ENCODE data around the gene OTUD7B.
"Not testable (repeated sequence)": the region's sequence is repeated elsewhere in the genome, so short reads cannot be mapped to it uniquely, and the experiment has no call there.

Gene OTUD7B

DNA sequence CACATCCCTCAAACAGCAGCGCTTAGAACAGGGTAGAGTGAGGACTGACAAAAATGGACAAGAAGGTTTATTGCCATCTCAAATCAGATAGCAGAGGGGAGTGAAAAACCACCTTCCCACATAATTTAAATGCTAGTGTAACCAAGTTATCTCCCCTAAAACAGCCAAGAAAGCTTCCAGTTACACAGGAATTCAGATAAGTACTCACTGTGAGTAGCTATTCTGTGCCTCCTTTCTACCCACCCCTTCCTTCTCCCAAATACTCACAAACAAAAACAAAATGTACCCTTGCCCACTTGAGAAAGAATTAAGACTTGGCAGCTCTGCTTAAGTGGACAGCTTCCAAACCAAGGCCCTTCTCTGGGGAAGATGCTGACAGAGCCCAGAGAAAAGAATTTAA is 9.1 kb downstream of the OTUD7B start:
- no peak for DNase-seq

DNA sequence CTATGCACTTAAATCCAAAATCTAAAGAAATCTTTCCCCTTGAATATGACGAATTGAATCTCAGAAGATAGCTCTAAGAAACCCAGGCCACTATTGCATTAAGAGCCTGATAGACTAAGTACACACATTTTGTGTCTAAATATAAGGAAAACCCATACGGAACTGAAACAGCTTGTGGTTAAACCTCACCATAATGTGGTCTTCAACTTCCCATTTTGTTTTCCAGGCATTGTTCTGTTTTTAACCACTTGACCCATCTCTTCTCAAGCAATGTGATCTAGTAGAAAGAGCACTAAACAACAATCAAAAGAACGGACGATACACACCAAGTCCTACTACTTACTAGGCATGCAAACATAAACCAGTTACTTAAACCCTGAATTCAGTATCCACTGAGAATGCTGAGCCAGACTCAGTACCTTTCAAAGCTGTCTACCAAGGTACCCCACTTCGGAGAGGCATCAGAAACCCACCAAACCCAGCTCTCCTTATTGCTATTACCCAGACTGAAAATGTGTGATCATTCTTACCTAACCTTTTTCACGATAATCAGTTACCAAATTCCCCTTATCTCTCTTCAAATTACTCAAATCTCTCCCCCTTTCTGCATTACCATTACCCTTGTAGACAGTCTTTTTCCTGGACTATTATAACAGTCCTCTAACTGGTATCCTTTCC is 12.8 kb downstream of the OTUD7B start:
- no peak for DNase-seq

DNA sequence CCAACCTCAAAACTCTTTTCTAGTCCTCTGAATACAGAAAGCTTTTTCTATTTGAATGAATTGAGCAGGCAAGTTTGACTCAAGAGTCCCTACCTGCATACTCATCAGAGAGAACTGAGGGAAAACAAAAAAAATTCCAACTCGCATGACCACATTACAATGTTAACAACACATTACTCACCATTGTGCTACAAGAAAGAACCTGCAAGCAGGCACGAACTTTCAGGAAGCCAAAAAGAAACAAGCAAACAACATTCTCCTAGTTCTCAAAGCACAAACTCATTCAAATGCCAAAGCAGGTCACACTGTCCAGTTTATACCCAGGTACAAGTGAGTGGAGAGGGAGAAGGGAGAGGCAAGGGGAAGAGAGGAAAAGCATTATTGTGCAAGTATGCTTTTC is 14.6 kb downstream of the OTUD7B start:
- DNase-seq, result no peak

DNA sequence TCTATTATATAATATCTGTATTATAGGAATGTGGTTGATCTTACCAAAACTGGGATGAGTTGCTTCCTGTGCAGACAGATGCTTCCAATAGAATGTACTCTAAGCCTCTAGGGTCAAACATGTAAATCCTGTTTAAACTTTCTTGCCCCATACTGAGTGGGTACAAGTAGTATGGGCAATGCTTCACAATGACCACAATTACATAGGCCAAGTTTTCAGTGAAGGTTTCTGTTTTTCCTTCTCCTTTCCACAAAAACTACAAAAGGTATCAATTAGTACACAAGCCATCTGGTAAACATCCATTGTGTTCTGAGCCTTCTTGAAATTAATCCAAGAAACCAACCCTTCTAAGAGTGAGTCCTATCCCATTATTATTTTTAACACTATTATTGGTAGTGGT is 16.8 kb downstream of the OTUD7B start:
- DNase-seq, result no peak

DNA sequence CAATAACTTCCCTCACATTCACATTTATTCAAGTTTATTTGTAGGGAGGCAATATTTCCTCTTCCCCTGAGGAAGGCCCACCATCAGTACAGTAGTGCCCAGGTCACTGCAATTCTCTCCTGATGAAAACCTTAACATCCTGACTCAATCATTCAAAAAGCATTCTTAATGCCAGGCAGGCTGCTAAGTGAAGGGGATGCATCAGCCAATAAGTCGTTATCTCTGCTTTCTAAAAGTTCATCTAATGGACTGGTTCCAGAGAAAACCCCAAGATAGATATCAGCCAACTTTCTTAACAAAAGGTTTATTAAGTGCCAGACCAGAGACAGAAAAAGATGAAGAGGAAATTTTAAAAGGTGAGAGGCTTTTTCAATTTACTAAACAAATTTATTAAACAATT is 17.3 kb downstream of the OTUD7B start:
- no peak for DNase-seq

DNA sequence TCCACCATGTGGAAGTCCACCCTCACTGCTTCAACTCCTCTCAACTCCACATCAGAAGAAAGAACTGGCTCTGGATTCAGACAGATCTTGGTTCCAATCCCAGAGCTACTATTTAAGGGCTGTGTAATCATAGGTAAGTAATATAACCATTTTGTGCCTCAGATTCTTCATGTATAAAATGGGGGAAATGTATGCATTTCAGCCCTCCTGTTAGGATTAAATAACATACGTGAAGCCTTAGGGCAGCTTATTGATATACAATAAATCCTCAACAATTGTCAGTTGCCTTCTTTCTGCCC is 23.3 kb downstream of the OTUD7B start:
- no peak for DNase-seq

DNA sequence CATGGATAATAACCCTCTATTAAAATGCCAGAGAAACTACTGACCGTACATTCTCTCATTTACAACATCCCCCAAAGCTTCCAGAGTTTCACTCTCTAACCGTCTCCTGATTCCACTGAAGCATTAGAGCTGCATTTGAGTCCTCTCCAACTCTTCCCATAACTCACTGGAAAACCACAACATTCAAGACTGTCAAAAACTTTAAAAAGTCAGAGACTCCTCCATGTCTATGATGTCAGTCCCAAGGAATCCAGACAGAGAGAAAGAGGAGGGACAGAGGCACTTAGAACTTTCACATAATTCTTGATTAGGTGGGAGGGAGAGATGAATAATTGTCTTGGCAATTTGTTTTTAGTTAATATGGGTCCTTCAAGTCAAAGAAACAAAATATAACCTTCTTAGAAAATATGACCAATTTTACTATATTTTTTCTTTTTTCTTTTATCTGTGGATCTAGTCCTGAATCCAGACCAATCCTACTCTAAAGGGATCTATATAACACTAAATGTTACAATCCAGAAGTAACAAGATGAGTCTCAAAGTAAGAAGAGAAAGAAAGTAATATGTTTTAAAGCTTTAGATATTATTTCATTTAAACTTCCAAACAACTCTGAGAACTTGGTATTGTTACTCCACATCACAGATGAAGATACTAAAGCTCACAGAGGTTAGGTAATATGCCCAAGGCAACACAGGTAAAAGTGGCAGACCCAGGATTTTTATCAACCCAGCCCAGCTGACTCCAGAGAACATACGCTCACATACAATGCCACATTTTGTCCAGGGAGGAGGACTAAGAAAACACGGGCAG is 23.8 kb downstream of the OTUD7B start:
- no peak for DNase-seq

DNA sequence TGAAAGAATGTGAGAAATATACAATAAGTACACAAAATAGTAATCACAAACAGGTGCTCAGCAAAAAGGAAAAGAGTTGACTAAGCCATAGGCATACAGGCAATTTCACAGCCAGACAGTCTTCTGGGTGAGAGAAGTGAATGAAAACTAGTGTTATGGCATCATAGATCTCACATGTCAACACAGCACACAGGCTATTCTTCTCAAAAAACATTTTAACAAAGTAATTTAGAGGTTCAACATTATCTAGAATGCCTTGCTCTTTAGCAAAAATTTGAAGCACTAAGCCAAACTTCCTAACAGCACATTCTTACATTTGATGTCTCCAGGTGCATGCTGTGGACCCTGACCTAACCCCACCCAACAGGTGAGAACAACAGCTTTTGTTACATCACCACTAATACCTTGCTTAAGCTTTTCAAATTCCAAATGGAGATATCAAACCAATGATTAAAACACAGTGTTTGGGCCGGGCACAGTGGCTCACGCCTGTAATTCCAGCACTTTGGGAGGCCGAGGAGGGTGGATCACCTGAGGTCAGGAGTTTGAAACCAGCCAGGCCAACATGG is 30.5 kb downstream of the OTUD7B start:
- DNase-seq, result no peak

DNA sequence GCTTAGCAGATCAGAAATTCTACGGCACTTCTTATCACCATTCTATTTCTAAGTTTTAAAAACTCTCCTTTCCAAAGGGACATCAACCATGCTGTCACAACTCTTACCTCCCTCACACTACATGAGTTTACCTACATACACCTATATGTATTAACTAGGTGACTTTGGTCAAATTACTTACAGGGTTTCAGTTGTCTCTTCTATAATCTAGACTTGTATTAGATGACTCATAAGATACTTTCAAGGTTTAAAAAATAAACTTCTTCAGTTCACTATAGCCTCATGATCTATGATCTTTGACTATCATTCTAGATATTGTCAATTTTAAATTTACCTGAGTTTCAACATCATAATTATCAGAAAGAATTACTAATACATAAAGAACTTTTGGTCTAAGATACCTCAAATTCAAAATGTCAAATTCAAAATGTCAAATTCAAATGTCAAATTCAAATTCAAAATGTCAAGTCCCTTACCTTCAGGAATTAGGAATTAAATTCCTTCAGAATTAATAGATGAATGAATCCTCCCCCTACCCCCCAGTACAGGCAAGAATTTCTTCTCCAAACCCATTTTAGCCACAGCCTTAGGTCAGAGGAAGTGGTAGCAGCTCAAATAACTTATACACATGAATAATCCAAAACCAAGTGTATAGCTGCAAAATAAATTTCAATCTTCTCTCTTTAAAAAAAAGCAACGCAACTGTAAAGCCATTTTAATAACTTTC is 31.1 kb downstream of the OTUD7B start:
- DNase-seq, result no peak

DNA sequence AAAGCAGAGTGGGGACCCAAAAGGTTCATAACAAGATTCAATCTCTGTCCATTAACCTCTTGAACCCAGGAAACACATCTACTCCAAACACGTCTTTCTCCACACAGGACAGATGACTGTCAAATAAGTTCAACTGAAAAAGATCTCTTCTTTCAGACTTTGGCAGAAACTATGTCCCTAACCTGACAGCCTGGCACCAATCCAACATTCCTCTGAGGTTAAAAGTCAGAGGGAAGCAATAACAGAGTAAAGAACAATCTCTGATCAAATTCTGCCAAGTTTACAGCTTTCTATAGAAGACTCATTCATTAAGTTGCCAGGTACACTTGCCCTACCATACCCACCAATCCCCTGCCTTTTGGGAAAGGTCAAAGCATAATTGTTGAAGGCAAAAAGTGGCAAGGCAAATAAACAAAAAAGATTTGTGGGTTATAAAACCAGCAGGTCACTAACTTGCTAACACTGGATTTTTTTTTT is 31.9 kb downstream of the OTUD7B start:
- DNase-seq, result no peak

DNA sequence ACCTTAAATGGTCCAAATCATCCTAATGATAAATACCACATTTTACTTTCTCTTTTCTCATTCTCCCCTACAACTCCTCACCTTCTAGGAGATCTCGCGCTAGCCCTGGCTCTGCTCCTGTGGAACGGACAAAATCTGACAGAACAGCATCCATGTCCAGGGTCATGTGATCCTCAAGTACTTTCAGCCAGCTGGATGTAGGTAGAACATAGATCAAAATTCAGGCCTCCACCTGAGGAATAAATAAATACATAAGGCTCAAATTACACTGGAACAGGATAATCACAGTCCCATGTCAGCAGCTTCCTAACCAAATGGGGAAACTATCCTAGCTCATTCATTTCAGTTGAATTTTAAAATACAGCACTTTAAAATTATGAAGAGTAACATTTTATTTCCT is 33.2 kb downstream of the OTUD7B start:
- DNase-seq, result peak; percentile 59

DNA sequence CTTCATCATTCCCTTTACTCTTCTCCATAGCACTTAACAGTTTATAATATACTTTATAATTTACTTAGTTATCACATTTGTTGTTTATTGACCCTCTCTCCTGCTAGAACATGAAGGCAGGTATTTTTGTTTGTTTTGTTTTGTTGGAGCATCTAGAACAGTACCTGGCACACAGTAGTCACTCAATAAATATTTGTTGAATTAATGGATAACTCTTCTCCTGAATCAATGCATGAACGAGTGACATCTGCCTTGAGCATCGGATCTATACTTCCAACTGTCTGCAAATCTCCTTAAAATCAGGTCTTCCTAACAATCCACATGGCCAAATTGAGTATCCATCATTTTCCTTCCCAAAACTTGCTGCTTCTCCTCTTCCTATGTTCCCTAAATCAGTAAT is 38.0 kb downstream of the OTUD7B start:
- DNase-seq, result no peak

DNA sequence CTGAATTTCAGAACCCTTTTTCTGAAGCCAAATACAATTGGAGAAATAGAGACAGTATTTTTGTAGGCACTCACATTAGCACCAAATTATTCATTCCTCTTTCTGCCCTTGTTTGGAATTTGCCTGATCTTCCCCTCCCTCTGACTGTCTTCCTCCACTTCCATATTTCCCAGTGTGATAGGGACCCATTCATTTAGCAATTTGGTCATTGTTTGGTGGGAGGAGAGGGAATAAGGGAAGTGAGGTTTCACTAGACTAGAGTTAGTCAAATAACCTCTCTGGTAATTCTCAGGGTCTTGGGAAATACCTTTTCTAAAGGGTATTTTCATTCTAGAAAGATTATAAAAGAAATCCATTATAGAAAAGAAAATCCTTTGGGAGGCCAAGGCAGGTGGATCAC is 42.9 kb downstream of the OTUD7B start:
- no peak for DNase-seq

DNA sequence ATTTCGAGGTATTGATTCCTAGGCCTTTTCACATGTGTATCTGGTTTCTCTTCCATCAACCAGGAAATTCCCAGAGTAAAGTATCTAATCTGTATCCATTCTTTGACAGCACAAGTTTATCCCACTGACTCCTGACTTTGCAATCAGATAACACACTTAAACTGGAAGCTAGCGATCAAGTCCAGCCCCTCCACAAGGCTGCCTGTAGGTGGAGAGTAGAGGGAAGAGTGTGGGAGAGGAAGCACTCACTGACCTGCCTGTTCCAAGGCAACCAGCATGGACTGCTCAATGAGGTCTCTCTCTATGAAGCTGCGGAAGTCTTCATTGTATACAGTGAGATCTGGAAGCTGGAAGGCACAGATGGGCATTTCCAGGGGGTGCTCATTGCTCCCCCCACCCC is 43.5 kb downstream of the OTUD7B start:
- no peak for DNase-seq

DNA sequence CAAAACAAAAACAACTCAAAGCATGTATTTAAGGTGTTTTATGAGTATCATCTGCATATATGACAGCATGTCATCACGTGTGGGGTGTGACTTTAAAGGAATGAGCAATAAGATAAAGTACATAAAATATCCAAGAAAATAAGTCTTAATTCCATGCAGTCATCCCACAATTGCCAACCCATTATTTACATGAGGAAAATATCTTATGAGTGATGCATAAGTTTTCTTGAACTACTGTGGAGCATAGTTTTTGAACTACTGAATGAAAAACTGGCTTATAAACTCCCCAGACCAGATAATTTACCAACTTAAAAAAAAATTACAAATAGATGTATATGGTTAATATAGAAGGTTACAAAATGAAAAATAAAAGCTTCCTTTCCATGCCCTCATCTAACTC is 44.1 kb downstream of the OTUD7B start:
- DNase-seq, result no peak

DNA sequence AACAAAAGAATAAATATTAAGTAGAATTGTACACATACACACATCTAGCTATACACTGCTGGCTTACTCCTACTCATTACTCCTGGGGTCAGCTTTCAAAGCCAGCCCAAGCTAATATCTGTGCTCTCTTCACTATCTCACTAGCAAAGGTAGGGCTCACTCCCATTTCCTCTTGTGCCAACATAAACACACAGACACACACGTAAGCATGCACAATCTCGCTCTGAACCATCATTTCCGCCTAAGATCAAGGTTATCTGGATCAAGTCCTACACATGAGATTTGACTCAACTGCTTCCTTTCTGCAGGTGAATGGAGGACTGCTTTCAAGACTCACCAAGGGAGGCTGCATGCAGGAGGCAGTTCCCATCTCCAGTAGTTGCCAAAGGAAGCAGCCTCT is 45.1 kb downstream of the OTUD7B start:
- no peak for DNase-seq

DNA sequence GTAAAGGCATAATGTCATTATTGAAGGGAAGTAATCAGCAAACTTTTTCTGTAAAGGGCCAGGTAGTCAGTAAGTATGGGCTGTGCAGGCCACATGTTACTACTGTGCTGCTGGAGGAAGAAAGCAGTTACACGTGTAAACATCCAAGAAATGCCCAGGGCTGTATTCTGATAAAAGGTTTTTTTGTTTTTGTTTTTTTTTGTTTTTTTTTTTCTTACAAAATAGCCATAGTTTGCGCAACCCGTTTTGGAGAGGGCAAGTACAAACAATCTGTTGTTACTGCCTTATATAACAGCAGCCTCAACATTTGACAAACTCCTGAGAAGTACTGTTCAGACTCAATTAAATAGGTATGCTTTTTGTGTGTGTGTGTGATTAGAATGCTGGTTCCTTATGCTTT is 47.2 kb downstream of the OTUD7B start:
- DNase-seq, result no peak

DNA sequence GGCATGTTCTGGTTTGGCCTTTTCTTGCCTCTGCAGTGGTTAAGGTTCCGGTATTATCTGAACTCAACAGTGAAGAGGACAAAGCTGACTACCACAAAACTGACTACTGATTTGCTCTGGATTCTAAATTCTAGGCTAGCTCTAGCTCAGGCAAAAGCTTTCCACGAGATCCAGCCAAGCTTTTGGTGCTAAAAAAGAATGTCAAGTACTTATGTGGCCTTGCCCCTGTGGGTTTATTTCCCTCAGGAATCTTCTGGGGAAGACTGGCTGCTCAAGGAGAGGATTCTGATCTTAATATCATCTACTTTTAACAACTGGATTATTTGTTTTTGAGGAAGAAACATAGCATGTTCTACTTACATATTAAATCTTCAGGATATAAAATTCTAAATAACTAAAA is 47.8 kb downstream of the OTUD7B start:
- DNase-seq, result no peak

DNA sequence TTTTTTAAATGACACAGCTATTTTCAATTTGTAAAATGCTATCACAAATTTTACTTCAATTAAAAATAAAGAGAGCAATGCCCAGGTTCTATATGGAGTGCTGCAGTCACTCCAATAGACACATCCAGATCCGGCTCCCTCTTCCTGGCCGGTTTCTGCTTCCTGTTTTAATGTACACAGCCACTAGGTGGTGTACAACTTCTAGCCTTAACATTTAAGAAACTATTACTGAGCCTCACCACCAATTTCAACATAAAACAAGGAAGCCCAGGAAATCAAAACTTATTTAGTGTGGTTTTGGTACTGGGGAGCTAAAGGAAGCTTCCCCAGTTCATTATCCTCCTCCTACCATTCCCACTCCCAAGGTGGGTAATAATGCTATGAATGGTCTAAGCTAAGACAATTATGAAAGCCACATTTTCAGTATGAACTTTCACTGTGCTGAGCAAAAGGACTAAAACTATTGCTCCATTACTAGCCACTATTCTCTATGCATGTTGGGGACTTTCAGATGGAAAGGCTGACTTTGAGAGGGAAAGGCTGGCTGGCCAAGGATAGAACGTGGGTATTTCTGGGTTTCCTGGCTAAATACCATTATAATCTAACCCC is 48.4 kb downstream of the OTUD7B start:
- DNase-seq, result peak; percentile 77

DNA sequence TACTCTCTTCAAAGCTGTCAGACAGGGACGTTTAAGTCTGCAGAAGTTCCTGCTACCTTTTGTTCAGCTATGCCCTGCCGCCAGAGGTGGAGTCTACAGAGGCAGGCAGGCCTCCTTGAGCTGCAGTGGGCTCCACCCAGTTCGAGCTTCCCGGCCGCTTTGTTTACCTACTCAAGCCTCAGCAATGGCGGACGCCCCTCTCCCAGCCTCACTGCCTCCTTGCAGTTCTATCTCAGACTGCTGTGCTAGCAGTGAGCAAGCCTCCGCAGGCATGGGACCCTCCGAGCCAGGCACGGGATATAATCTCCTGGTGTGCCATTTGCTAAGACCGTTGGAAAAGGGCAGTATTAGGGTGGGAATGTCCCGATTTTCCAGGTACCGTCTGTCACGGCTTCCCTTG is 53.0 kb downstream of the OTUD7B start:
- not testable (repeated sequence) for DNase-seq

DNA sequence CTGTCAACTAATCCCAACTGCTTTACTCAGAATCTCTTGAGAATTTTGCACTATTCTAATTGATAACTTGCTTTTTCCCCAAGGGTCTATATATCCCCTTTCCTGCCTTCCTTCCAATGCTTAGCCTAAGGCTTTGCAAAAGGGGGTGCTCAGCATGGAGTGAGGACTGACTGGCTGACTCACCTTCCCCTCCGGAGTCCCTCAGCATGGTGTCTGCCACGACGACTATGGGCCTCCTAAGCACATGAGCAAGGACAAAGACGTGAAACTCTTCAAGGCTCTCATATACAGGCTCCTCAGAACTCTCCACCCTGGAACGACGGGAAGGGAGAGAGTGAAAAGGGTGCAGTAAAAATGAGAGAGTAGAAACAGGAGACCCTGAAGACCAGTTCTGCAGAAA is 60.6 kb downstream of the OTUD7B start:
- no peak for DNase-seq

DNA sequence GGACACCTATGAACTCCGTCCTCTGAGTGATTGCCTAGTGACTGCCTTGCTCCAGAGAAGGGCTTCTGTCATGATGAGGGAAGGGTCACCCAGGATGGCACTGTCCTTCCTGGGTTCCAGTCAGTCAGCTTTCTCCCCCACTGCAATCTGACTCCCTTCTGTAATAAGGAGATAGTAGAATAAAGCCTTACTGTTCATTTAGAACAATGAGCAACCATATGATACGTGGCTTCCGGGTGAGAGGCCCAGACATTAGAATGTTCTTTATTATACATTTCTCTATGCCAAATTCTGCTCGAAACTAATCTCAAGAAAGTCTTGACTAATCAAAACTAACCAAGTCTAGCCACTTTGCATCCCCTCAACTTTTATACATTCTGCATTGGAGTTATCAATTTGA is 65.3 kb downstream of the OTUD7B start:
- DNase-seq, result no peak

DNA sequence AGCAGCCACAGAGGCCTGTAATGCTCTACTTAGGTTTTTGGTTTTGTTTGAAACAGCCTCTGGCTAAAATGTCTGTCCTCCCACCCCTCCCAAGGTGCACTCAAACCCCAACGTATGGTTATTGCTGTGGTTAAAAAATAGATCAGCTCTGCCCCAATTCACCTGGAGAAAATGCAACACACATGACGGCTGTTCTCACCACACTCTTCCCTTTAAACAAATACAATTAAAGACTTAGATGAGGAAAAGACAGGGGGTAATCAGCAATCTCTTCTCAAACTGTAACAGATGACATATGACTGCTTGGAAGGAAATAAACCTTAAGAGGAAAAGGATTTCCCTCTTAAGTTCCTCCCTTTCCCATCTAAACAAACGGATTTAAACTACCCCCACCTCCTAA is 67.6 kb downstream of the OTUD7B start:
- DNase-seq, result no peak

Data from NCI-H1092 treated with DMSO at 0.1 percent for 48 hours (cell line).